Measurements from ENCODE around the gene EGFR.
A peak's percentile ranks its signal among the peaks of the same experiment; 100 is the strongest.

The EGFR gene

GRCh38 chr7:55018361-55019190, at the start of gene EGFR:
EGFR (plus strand) TSS chr7:55019017; CDS start chr7:55019278, 261 bp downstream.
- peak; percentile 57 for DNase-seq

GRCh38 chr7:54969208-54969967, 49.4 kb upstream of the EGFR start:
- DNase-seq, result no peak

DNA sequence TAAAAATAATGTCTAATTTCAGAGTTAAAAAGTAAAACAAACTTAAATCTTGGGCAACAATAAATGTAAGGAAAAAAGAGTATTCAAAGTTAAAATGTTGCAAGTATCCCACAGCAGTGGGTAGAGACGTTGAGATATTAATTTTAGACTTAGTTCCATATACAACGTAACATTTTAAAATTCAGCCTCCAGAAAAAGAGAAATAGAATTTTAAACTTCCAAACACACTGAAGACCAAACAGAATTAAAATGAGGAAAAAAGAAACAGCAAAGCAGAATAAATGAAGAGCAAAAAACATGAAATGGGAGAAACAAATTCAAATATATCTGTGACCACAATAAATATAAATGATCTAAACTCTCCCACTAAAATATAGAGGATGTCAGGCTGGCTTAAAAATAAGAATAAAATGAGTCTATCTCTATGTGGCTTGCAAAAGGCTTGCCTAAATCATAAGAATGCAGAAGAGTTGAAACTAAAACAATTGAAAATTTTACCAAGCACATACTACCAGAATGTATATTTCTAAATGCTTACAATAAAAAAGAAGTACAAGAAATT, 46.0 kb upstream of the EGFR start:
- DNase-seq, result no peak

- no peak for DNase-seq
Measured at GRCh38 chr7:54978364-54979116, 40.3 kb upstream of the EGFR start.

- no peak for DNase-seq
Measured at GRCh38 chr7:54980521-54980920, 38.3 kb upstream of the EGFR start.

DNA sequence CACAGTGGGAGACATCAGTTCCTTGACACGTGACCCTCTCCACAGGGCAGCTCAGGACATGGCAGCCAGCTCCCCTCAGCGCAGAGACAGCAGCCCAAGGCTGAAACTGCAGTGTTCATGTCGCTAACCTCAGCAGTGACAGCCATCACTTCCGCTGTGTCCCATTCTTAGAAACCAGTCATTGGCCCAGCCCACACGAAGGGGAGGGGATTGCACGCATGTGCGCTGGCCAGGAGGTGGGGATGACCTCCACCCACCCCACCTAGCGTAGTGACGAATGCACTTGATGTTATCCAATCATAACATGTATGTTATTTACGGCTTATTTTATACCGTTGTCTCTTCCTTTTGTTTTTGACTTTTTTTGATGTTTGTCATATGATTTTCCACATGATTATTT, 36.9 kb upstream of the EGFR start:
- DNase-seq, result no peak

DNA sequence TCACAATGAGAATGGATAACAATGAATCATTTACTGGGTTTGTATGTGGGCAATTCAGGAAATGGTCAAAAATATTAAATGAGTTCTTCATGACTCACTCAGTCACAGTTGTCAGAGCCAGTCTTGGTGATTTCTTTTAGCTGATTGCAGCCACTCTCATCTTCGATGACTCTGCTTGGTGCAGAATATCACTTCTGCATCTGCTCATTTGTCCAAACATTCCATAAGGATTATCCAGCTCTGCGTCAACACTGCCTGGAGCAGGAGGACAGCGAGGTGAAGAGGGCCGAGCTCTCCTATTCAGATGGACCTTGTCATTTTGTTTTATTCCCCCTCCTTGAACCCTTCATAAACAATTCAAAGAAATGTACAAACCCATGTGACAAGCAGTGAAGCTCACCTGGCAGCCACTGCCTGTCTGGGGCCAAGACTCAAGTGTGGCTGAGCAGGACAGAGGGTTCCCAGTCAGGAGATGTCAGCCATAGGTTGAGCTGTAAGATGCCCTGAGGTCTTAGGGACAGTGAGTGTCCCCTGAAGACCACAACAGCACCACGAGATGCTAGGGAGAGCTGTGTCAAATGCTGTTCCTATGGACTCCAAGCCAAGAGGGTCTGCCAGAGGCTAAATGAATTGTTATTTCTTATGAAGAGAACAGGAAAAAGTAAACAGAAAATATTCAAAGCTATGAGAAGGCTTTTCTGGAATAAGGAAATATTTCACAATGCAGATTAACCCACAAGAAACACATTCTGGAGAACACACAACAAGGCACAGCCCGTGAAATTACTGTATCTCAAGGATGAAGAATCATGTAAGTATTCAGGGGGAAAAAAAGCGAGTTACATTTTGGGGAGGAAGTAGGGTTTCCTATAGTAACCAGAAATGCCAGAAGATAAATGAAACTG, 33.1 kb upstream of the EGFR start:
- no peak for DNase-seq

DNA sequence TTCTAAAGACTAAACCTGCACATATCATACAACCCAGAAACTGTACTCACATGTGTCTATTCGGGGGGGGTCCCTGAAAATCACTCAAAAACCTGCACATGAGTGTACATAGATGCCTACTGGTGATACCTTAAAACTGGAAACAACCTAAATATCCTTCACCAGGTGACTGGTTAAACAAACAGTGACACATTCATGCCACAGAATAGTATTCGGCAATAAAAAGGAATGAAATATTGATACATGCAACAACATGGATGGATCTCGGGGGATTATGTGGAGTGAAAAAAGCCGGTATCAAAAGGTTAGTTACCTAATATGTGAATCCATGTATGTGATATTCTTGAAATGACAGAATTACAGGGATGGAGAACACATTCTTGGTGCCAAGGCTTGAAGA, 32.1 kb upstream of the EGFR start:
- DNase-seq, result no peak

GRCh38 chr7:54987772-54988171, 31.0 kb upstream of the EGFR start:
- DNase-seq, result no peak

DNA sequence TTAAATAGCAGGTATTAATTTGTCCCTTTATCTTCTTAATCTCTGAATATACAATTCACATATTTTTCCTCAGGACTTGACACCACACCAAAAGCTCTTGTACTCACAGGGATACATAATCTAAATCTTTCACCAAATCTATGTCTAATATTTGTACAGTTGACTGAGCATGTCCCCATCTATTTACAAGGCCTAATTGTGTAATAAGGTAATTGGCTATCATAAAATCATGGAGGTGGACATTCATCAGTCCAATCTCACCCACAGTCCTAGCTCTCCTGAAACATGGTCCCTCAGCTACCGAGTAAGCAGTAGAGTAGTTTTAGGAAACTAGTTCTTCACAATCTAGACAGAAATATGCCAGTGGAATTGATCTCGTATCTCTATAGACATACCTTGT, 30.3 kb upstream of the EGFR start:
- DNase-seq, result no peak

DNA sequence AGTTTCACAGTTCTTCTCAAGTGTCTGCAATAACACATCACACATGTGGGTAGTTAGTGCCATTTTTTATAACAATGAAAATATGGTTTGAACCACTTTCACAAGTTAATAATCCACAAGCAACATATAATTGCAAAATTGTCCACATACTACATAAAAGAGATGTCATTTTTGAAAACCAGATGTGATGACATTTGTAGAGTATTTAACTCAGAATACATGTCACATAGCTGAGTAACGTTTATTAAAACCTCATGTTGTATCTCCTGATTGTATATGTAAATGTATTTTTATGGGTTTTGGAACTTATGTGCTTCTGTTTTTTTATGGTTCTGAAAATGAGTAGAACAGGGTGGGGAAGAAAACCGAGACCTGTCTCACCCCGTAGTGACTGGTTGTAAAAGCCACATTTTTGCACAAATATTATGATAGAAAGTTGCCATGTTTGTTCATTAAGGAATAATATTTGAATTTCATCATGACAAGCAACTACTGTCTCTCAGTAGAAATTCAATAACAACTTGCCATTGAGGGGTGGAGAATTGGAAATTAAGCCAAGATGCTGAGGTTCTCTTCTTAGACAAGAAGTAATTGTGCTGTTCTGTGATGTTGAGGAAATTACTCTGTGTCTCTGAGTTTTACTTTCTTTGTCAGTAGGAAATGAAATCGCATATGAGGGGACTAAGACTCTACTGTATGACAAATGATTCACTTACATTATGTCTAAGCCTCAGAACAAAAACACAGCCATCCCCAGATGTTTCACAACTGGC, 29.2 kb upstream of the EGFR start:
- no peak for DNase-seq

- DNase-seq, result no peak
Measured at GRCh38 chr7:54991341-54991740, 27.5 kb upstream of the EGFR start.

GRCh38 chr7:54992871-54993475, 25.8 kb upstream of the EGFR start:
- DNase-seq, result no peak

- no peak for DNase-seq
Measured at GRCh38 chr7:54995166-54995565, 23.7 kb upstream of the EGFR start.

GRCh38 chr7:54995610-54996363, 23.0 kb upstream of the EGFR start:
- DNase-seq, result no peak

DNA sequence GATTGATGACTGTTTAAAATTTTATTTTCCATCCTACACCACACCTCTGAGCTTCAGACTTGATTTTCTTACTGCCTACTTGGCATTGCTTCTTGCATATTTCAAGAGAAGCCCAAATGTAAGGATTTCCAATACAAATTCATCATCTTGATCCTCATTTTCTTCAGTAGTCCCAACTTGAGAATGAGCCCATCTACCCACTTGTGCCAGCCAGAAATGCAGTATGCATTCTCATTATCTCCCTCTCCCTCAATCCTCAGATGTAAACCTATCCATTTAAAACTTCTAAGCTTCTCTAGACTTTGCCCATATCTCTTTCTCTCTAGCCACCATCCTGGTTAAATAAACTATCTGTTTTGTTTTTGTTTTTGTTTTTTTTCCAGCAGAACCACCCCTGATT, 22.4 kb upstream of the EGFR start:
- no peak for DNase-seq

DNA sequence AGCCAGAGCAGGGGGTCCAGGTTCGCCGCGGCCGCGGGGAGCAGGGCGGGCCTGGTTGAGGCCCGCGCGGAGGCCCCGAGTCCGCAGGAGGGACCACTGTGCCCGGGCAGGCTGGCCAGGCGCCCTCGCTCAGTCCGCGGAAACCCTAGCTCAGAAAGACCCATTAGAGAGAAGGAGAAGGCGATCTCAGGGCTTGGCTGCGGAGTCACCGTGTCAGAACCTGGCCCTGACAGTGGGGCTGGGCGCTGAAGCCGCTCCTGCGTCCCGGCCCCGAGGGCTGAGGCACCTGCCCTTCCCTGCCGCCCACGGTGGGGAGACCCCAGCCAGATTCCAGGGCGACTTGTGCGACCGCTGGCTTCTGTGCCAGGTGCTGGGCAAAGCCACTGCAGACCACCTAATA, 14.2 kb upstream of the EGFR start:
- no peak for DNase-seq

DNA sequence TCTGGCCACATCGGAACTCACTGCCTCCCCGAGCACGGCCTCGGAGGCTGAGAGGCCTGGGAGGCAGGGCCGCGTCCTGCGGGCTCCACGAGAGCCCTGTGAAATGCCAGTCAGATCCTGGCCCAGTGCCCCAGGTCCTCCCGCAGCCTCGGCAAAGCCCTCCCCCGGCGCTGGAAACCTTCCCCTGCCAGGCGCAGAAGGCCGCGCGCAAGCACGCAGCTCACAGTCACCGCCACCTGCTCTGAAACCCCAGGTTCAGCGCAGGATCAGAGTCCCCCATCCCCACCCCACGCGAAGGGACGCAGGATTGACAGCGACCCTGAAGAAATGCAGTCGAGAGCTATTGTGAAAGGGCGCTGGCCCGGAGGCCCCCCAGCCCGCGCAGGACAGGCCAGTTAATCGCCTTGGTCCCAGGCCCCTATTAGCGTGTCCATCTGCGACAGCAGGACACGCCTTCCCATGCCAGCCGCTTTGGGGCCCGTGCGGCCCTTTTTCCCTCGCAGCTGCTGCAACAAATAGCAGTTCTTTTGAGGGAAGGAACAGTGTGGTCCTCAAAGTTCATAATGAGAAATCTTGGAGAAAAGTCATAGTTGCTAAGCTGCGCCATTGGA, 13.5 kb upstream of the EGFR start:
- DNase-seq, result no peak

- no peak for DNase-seq
Measured at GRCh38 chr7:55006499-55006898, 12.3 kb upstream of the EGFR start.

DNA sequence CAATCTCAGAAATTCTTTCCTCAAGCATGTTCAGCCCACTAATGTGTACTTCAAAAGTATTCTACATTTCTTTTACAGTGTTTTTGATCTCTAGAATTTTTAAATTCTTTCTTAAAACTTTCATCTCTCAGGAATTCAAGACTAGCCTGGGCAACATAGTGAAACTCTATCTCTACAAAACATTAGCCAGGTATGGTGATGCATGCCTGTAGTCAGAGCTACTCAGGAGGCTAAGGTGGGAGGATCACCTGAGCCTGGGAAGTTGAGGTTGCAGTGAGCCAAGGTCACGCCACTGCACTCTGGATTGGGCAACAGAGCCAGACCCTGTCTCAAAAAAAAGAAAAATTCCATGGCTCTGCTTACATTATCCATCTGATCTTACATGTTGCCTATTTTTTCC, 5.0 kb upstream of the EGFR start:
- DNase-seq, result no peak
